Skeletal muscle tissue (tissue), 4 donors: Measurements from ENCODE around the gene C6orf62. TPM values are rescaled to one million over a fixed set of nuclear protein-coding genes. Genes with fewer than 3 reads are reported as not detected.
"Not testable (repeated sequence)": the region's sequence is repeated elsewhere in the genome, so short reads cannot be mapped to it uniquely, and the experiment has no call there.

Experiments
- H3K27ac ChIP-seq: one replicate; pipeline ENCODE4 v1.7.0; 2013; ENCODE audit warnings: mild to moderate bottlenecking, low read depth, low read length, inconsistent platforms
- H3K27me3 ChIP-seq, 3 donors: one replicate each; pipeline ENCODE4 v1.7.0; 2013; ENCODE audit warnings: low read length in 3 of 3; ENCODE audit not compliant: control insufficient read depth in 3 of 3, insufficient read depth in 3 of 3
- H3K36me3 ChIP-seq, 3 donors: one replicate each; pipeline ENCODE4 v1.7.0; 2013; ENCODE audit warnings: low read length in 3 of 3; ENCODE audit not compliant: control insufficient read depth in 3 of 3, insufficient read depth in 3 of 3
- H3K4me1 ChIP-seq, 3 donors: one replicate each; pipeline ENCODE4 v1.7.0; 2013; ENCODE audit warnings: low read length in 3 of 3, mild to moderate bottlenecking in 3 of 3; ENCODE audit not compliant: control insufficient read depth in 3 of 3, insufficient read depth in 3 of 3
- H3K4me3 ChIP-seq, 3 donors: one replicate each; pipeline ENCODE4 v1.7.0; 2013; ENCODE audit warnings: low read length in 3 of 3
- H3K9ac ChIP-seq, 3 donors: one replicate each; pipeline ENCODE4 v1.7.0; 2013; ENCODE audit warnings: low read length in 3 of 3, mild to moderate bottlenecking in 3 of 3, moderate library complexity in 2 of 3, low read depth in 1 of 3
- H3K9me3 ChIP-seq, 3 donors: one replicate each; pipeline ENCODE4 v1.7.0; 2013; ENCODE audit warnings: low read length in 3 of 3; ENCODE audit not compliant: control insufficient read depth in 3 of 3
- total RNA-seq: library from RNA; depleted of rRNA; stranded (reverse); fragments of >200 nt; gene quantifications from one replicate; pipeline ENCODE4 v1.2.3, GENCODE V29; 2014
- donor health status: Osteomylitis.

C6orf62 gene
- total RNA-seq, 1 donor from 2014 or later, result 41.2 TPM

DNA sequence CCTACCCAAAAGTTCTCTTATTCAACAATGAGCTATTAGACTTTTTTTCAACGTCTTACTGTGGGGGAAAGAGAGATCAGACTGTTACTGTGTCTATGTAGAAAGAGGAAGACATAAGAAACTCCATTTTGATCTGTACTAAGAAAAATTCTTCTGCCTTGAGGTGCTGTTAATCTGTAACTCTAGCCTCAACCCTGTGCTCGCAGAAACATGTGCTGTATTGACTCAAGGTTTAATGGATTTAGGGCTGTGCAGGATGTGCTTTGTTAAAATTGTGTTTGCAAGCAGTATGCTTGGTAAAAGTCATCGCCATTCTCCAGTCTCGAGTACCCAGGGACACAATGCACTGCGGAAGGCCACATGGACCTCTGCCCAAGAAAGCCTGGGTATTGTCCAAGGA, 57.2 kb downstream of the C6orf62 start:
- not testable (repeated sequence) for H3K9ac ChIP-seq, H3K4me3 ChIP-seq, H3K27me3 ChIP-seq, H3K27ac ChIP-seq, H3K9me3 ChIP-seq
- Histone ChIP-seq H3K36me3 (peaks cover 5 to 15% (median 9%) of the 10 kb centered on the region in 3 donors), H3K4me1 (peaks cover 4 to 19% (median 15%) of the 10 kb centered on the region in 3 donors)

DNA sequence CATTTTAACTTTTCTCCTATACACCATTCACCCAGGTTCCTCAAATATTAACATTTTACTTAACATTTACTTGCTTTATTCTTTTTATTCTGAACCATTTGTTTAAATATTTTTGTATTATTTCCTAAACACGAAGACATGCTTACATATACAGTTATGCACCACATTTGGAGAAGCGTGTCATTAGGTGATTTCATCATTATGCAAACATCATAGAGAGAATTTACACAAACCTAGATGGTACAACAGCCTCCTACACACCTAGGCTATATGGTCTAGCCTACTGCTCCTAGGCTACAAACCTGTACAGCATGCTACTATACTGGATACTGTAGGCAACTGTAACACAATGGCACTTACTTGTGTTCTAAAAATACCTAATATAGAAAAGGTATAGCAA, 58.8 kb downstream of the C6orf62 start:
- no peaks in the 10 kb centered on the region for H3K9me3 ChIP-seq
- peaks cover 5 to 13% (median 5%) of the 10 kb centered on the region in 3 donors for H3K36me3 ChIP-seq
- H3K4me1 ChIP-seq, result peaks cover 0 to 4% (median 4%) of the 10 kb centered on the region in 3 donors
- H3K27me3 ChIP-seq, result no peaks in the 10 kb centered on the region
- H3K9ac ChIP-seq, result no peak overlapping the region
- no peak overlapping the region for H3K27ac ChIP-seq
- no peak overlapping the region for H3K4me3 ChIP-seq

GRCh38 chr6:24659561-24659960, 59.4 kb downstream of the C6orf62 start:
- no peaks in the 10 kb centered on the region for H3K27me3 ChIP-seq
- H3K9me3 ChIP-seq, result no peaks in the 10 kb centered on the region
- no peak overlapping the region for H3K27ac ChIP-seq
- H3K4me1 ChIP-seq, result no peaks in the 10 kb centered on the region
- peaks cover 5 to 11% (median 5%) of the 10 kb centered on the region in 3 donors for H3K36me3 ChIP-seq
- H3K9ac ChIP-seq, result no peak overlapping the region
- H3K4me3 ChIP-seq, result no peak overlapping the region

DNA sequence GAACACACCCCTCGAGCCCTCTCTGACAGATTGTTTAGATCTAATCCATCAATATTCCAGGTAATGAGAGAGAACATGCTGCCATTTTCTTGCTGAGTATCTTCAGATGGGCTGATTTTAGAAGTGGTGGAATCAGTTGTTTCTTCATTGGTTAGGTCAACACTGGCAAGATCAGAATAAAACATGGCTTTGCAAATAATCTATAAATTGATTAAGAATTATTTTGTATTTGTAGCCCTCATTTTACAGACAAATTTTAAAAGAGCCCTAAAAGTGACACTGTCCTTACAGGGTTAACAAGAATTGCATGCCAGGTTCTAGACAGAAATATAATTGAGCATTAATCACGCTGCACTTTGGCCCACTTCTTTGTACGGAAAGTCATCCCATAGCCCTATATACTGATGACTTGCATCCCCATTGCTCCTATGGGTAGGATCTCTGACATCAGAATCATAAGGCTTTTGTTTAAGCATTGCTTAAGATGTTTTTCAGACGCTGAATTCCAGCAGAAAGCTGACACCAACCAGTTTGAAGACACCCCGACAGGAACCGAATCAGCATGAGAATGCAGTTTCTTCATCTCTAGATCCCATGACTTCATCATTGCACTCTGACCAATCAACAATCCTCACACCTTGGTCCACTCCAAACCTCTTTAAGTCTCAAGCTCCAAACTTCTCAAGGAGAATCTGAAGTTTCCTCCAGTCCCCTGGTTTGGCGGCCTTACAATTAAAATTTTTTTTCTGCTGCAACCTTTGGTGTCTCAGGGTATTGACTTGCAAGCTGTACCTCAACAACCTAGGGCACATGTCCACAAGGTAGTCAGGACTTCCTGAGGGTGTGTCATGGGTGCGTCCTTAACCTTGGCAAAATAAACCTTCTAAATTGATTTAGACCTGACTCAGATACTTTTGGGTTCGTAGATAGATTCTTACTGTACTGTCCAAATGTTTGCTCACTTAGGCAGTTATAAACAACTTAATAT, 60.1 kb downstream of the C6orf62 start:
- H3K9ac ChIP-seq, result no peak overlapping the region
- H3K36me3 ChIP-seq, result peaks cover 5 to 11% (median 6%) of the 10 kb centered on the region in 3 donors
- H3K27me3 ChIP-seq, result no peaks in the 10 kb centered on the region
- H3K9me3 ChIP-seq, result no peaks in the 10 kb centered on the region
- no peak overlapping the region for H3K27ac ChIP-seq
- H3K4me3 ChIP-seq, result no peak overlapping the region
- H3K4me1 ChIP-seq, result no peaks in the 10 kb centered on the region

GRCh38 chr6:24655215-24655614, 63.7 kb downstream of the C6orf62 start:
- Histone ChIP-seq H3K9ac (no peak overlapping the region), H3K27ac (no peak overlapping the region), H3K4me1 (no peaks in the 10 kb centered on the region), H3K27me3 (no peaks in the 10 kb centered on the region), H3K9me3 (no peaks in the 10 kb centered on the region), H3K36me3 (peaks cover 4 to 33% (median 21%) of the 10 kb centered on the region in 3 donors), H3K4me3 (no peak overlapping the region)

Other genes starting within 250 kb of the C6orf62 start
- gene GPLD1, start 229.6 kb downstream of the C6orf62 start, total RNA-seq, result 2.6 TPM
- 5.2 TPM for gene ALDH5A1, start 224.2 kb downstream of the C6orf62 start, total RNA-seq
- gene KIAA0319, start 73.0 kb downstream of the C6orf62 start, total RNA-seq, result not detected
- 11.5 TPM for gene TDP2, start 52.3 kb downstream of the C6orf62 start, total RNA-seq
- 4.7 TPM for gene ACOT13, start 52.1 kb downstream of the C6orf62 start, total RNA-seq
- gene GMNN, start 55.8 kb upstream of the C6orf62 start, total RNA-seq, result 5.2 TPM
- not detected for gene ARMH2, start 79.8 kb upstream of the C6orf62 start, total RNA-seq
- gene RIPOR2, start 216.8 kb upstream of the C6orf62 start, total RNA-seq, result 9.9 TPM